ENCODE measurements around the gene ZNF341. TPM values are rescaled to one million over a fixed set of nuclear protein-coding genes. Genes with fewer than 3 reads are reported as not detected.

ZNF341 gene
- total and polyA plus RNA-seq, 3 experiments from 2014 or later: 2.6 to 5.0 (median 4.5) TPM

- Mint-ChIP-seq H3K4me3 (no peak overlapping the region), H3K36me3 (peaks cover 0 to 21% (median 3%) of the 10 kb centered on the region in 3 donors), H3K4me1 (peaks cover 66 to 86% (median 77%) of the 10 kb centered on the region in 3 donors), H3K27ac (peak overlapping the region in 7 of 8 donors; percentile 21 to 92 (median 62)), H3K9me3 (no peaks in the 10 kb centered on the region), H3K27me3 (no peaks in the 10 kb centered on the region)
- CTCF ChIA-PET: interaction anchor here (0.6 to 2.1 kb wide), 3 partner anchors 11 to 313 kb away, joined by 3 to 6 read pairs (median 5); no protein-coding TSS in a partner anchor
- no peak for DNase-seq
- no peaks in the 10 kb centered on the region for H3K27me3 ChIP-seq (ENCODE audit: insufficient read depth, low read length, poor library complexity, severe bottlenecking)
- no peaks in the 10 kb centered on the region for H3K9me3 ChIP-seq (ENCODE audit: low read length)
- no peak overlapping the region for H3K4me3 ChIP-seq (ENCODE audit: low read length)
- H3K36me3 ChIP-seq (ENCODE audit: insufficient read depth, low read length): no peaks in the 10 kb centered on the region
- peaks cover 38% of the 10 kb centered on the region for H3K4me1 ChIP-seq (ENCODE audit: insufficient read depth, low read length)
- H3K27ac ChIP-seq (ENCODE audit: low read depth, low read length): no peak overlapping the region
- POLR2A ChIA-PET: no interaction called here
These were observed 94.6 kb downstream of the ZNF341 start for GRCh38 chr20:33826270-33826897.

- Mint-ChIP-seq H3K4me3 (no peak overlapping the region), H3K27me3 (no peaks in the 10 kb centered on the region), H3K9me3 (no peaks in the 10 kb centered on the region), H3K36me3 (peaks cover 0 to 27% (median 3%) of the 10 kb centered on the region in 3 donors), H3K4me1 (peaks cover 67 to 90% (median 84%) of the 10 kb centered on the region in 3 donors), H3K27ac (peak overlapping the region in 5 of 8 donors; percentile 37 to 75 (median 57))
- ChIA-PET POLR2A (no interaction called here), CTCF (interaction anchor here (1.4 to 2.1 kb wide), 2 partner anchors 10 to 36 kb away, joined by 5 to 6 read pairs; no protein-coding TSS in a partner anchor)
- H3K27ac ChIP-seq (ENCODE audit: low read depth, low read length): no peak overlapping the region
- DNase-seq: no peak
- peaks cover 38% of the 10 kb centered on the region for H3K4me1 ChIP-seq (ENCODE audit: insufficient read depth, low read length)
- H3K9me3 ChIP-seq (ENCODE audit: low read length): no peaks in the 10 kb centered on the region
- H3K4me3 ChIP-seq (ENCODE audit: low read length): no peak overlapping the region
- H3K36me3 ChIP-seq (ENCODE audit: insufficient read depth, low read length): no peaks in the 10 kb centered on the region
- H3K27me3 ChIP-seq (ENCODE audit: insufficient read depth, low read length, poor library complexity, severe bottlenecking): no peaks in the 10 kb centered on the region
These were observed 95.3 kb downstream of the ZNF341 start for GRCh38 chr20:33827109-33827508.

GRCh38 chr20:33827634-33828325, 96.0 kb downstream of the ZNF341 start:
- POLR2A ChIA-PET: no interaction called here
- H3K4me1 Mint-ChIP-seq: peaks cover 67 to 89% (median 85%) of the 10 kb centered on the region in 3 donors
- no peak for DNase-seq
- CTCF ChIA-PET: no interaction called here
- Histone ChIP-seq H3K27ac (ENCODE audit: low read depth, low read length) (no peak overlapping the region), H3K4me3 (ENCODE audit: low read length) (no peak overlapping the region), H3K9me3 (ENCODE audit: low read length) (no peaks in the 10 kb centered on the region), H3K27me3 (ENCODE audit: insufficient read depth, low read length, poor library complexity, severe bottlenecking) (no peaks in the 10 kb centered on the region), H3K36me3 (ENCODE audit: insufficient read depth, low read length) (no peaks in the 10 kb centered on the region), H3K4me1 (ENCODE audit: insufficient read depth, low read length) (peaks cover 38% of the 10 kb centered on the region)
- peak overlapping the region in 4 of 8 donors; percentile 17 to 47 (median 34) for H3K27ac Mint-ChIP-seq
- H3K36me3 Mint-ChIP-seq: peaks cover 0 to 29% (median 3%) of the 10 kb centered on the region in 3 donors
- no peaks in the 10 kb centered on the region for H3K27me3 Mint-ChIP-seq
- no peaks in the 10 kb centered on the region for H3K9me3 Mint-ChIP-seq
- H3K4me3 Mint-ChIP-seq: no peak overlapping the region

- H3K4me1 Mint-ChIP-seq: peaks cover 72 to 90% (median 89%) of the 10 kb centered on the region in 3 donors
- no peak overlapping the region for H3K27ac ChIP-seq (ENCODE audit: low read depth, low read length)
These were observed 96.6 kb downstream of the ZNF341 start for GRCh38 chr20:33828326-33828844.

GRCh38 chr20:33828967-33829560, 97.3 kb downstream of the ZNF341 start:
- H3K36me3 Mint-ChIP-seq: peaks cover 0 to 38% (median 13%) of the 10 kb centered on the region in 3 donors
- POLR2A ChIA-PET: no interaction called here
- Histone ChIP-seq H3K27me3 (ENCODE audit: insufficient read depth, low read length, poor library complexity, severe bottlenecking) (no peaks in the 10 kb centered on the region), H3K36me3 (ENCODE audit: insufficient read depth, low read length) (no peaks in the 10 kb centered on the region), H3K4me3 (ENCODE audit: low read length) (no peak overlapping the region), H3K9me3 (ENCODE audit: low read length) (no peaks in the 10 kb centered on the region), H3K27ac (ENCODE audit: low read depth, low read length) (no peak overlapping the region), H3K4me1 (ENCODE audit: insufficient read depth, low read length) (peaks cover 38% of the 10 kb centered on the region)
- CTCF ChIA-PET: no interaction called here
- no peaks in the 10 kb centered on the region for H3K9me3 Mint-ChIP-seq
- no peaks in the 10 kb centered on the region for H3K27me3 Mint-ChIP-seq
- H3K4me1 Mint-ChIP-seq: peaks cover 73 to 91% (median 90%) of the 10 kb centered on the region in 3 donors
- no peak overlapping the region for H3K4me3 Mint-ChIP-seq
- DNase-seq: no peak
- peak overlapping the region in 5 of 8 donors; percentile 18 to 89 (median 51) for H3K27ac Mint-ChIP-seq

More at GRCh38 chr20:33828326-33828844, 96.6 kb downstream of the ZNF341 start:
- H3K4me3 ChIP-seq (ENCODE audit: low read length): no peak overlapping the region
- H3K4me1 ChIP-seq (ENCODE audit: insufficient read depth, low read length): peaks cover 38% of the 10 kb centered on the region
- DNase-seq: no peak
- peak overlapping the region in 5 of 8 donors; percentile 15 to 47 (median 18) for H3K27ac Mint-ChIP-seq
- CTCF ChIA-PET: no interaction called here
- no peaks in the 10 kb centered on the region for H3K9me3 Mint-ChIP-seq
- H3K36me3 Mint-ChIP-seq: peaks cover 0 to 31% (median 8%) of the 10 kb centered on the region in 3 donors
- no peaks in the 10 kb centered on the region for H3K27me3 ChIP-seq (ENCODE audit: insufficient read depth, low read length, poor library complexity, severe bottlenecking)
- no peaks in the 10 kb centered on the region for H3K36me3 ChIP-seq (ENCODE audit: insufficient read depth, low read length)
- H3K4me3 Mint-ChIP-seq: no peak overlapping the region
- no peaks in the 10 kb centered on the region for H3K27me3 Mint-ChIP-seq
- H3K9me3 ChIP-seq (ENCODE audit: low read length): no peaks in the 10 kb centered on the region
- POLR2A ChIA-PET: no interaction called here

- peak overlapping the region in 7 of 8 donors; percentile 0 to 76 (median 16) for H3K27ac Mint-ChIP-seq
- Histone ChIP-seq H3K9me3 (ENCODE audit: low read length) (no peaks in the 10 kb centered on the region), H3K27ac (ENCODE audit: low read depth, low read length) (no peak overlapping the region), H3K4me3 (ENCODE audit: low read length) (no peak overlapping the region), H3K36me3 (ENCODE audit: insufficient read depth, low read length) (no peaks in the 10 kb centered on the region), H3K27me3 (ENCODE audit: insufficient read depth, low read length, poor library complexity, severe bottlenecking) (no peaks in the 10 kb centered on the region), H3K4me1 (ENCODE audit: insufficient read depth, low read length) (peaks cover 38% of the 10 kb centered on the region)
- H3K4me1 Mint-ChIP-seq: peaks cover 69 to 90% (median 89%) of the 10 kb centered on the region in 3 donors
- no peak for DNase-seq
- H3K36me3 Mint-ChIP-seq: peaks cover 0 to 37% (median 15%) of the 10 kb centered on the region in 3 donors
- POLR2A ChIA-PET: no interaction called here
- no peaks in the 10 kb centered on the region for H3K27me3 Mint-ChIP-seq
- H3K9me3 Mint-ChIP-seq: no peaks in the 10 kb centered on the region
- CTCF ChIA-PET: no interaction called here
- H3K4me3 Mint-ChIP-seq: no peak overlapping the region
These were observed 97.8 kb downstream of the ZNF341 start for GRCh38 chr20:33829636-33830035.

GRCh38 chr20:33830371-33830770, 98.6 kb downstream of the ZNF341 start:
- CTCF ChIA-PET: interaction anchor here (1.1 kb wide), 1 partner anchor 38 kb away, joined by 3 read pairs; no protein-coding TSS in a partner anchor
- peaks cover 0 to 43% (median 19%) of the 10 kb centered on the region in 3 donors for H3K36me3 Mint-ChIP-seq
- H3K4me3 ChIP-seq (ENCODE audit: low read length): no peak overlapping the region
- POLR2A ChIA-PET: no interaction called here
- H3K27me3 ChIP-seq (ENCODE audit: insufficient read depth, low read length, poor library complexity, severe bottlenecking): no peaks in the 10 kb centered on the region
- H3K36me3 ChIP-seq (ENCODE audit: insufficient read depth, low read length): no peaks in the 10 kb centered on the region
- no peaks in the 10 kb centered on the region for H3K27me3 Mint-ChIP-seq
- no peaks in the 10 kb centered on the region for H3K9me3 Mint-ChIP-seq
- no peak overlapping the region for H3K27ac ChIP-seq (ENCODE audit: low read depth, low read length)
- peaks cover 66 to 89% (median 88%) of the 10 kb centered on the region in 3 donors for H3K4me1 Mint-ChIP-seq
- H3K4me1 ChIP-seq (ENCODE audit: insufficient read depth, low read length): peaks cover 30% of the 10 kb centered on the region
- no peaks in the 10 kb centered on the region for H3K9me3 ChIP-seq (ENCODE audit: low read length)
- no peak for DNase-seq
- peak overlapping the region in 2 of 8 donors; percentile 24 to 33 for H3K27ac Mint-ChIP-seq
- H3K4me3 Mint-ChIP-seq: no peak overlapping the region

All from CD8-positive, alpha-beta memory T cell (primary cell).